Body of pancreas (tissue), 4 donors: ENCODE data around the gene TMEM45A. TPM values are rescaled to one million over a fixed set of nuclear protein-coding genes. Genes with fewer than 3 reads are reported as not detected.

Experiments used
- ATAC-seq: fragments of 150-250 bp; one replicate; pipeline ENCODE4 v1.9.1; 2016
- DNase-seq, 4 donors: peaks; one replicate each; pipeline ENCODE4 v3.0.0-alpha.2; 2019
- H3K27ac ChIP-seq, 4 donors: fragments of 200-600 bp; sonication (generic); 1 replicate in 3 of 4; 2 replicates in 1 of 4; pipeline versions ENCODE4 v1.5.1 to v1.6.1; 2016 to 2019; ENCODE audit warnings: mild to moderate bottlenecking in 1 of 4, mixed read lengths in 1 of 4, moderate library complexity in 1 of 4
- H3K27me3 ChIP-seq, 2 donors: fragments of 200-600 bp; sonication (generic); one replicate each; pipeline ENCODE4 v1.6.0; 2016; ENCODE audit warnings: mild to moderate bottlenecking in 1 of 2
- H3K36me3 ChIP-seq, 2 donors: fragments of 200-600 bp; sonication (generic); replicated peaks in 1 of 2; 2 replicates each; pipeline ENCODE4 v1.5.1; 2016; ENCODE audit warnings: low read depth in 2 of 2; ENCODE audit not compliant: insufficient read depth in 1 of 2
- H3K4me1 ChIP-seq: fragments of 200-600 bp; sonication (generic); one replicate; pipeline ENCODE4 v1.6.0; 2016
- H3K4me3 ChIP-seq, 2 donors: fragments of 200-600 bp; sonication (generic); 1 replicate in 1 of 2; 2 replicates in 1 of 2; pipeline ENCODE4 v1.5.1; 2016 to 2019
- H3K9me3 ChIP-seq, 3 donors: fragments of 200-600 bp; sonication (generic); 1 replicate in 2 of 3; 2 replicates in 1 of 3; pipeline ENCODE4 v1.5.1; 2016
- CTCF ChIP-seq, 7 experiments: fragments of 450-650 bp in 4 of 7; fragments of 200-600 bp in 3 of 7; sonication (generic) in 3 of 7; IDR thresholded peaks; one replicate each; pipeline ENCODE4 v1.5.1; 2016 to 2019; ENCODE audit warnings: antibody characterized with exemption in 7 of 7
- POLR2A ChIP-seq, 3 donors: fragments of 450-650 bp; IDR thresholded peaks; one replicate each; pipeline ENCODE4 v1.6.1; 2016; ENCODE audit warnings: antibody characterized with exemption in 3 of 3, mild to moderate bottlenecking in 2 of 3
- WGBS, 2 donors: methylation state at CpG; one replicate each; pipeline ENCODE4 v1.1.5; 2017; 5-methylcytosine and 5-hydroxymethylcytosine counted together
- intact Hi-C: fragments of 100-400 bp; cut with DNase I; formaldehyde crosslinking; loops from one replicate; pipeline ENCODE4 v1.15.1; 2023
- total RNA-seq, 2 donors: library from RNA; depleted of rRNA; stranded (reverse); fragments of >200 nt; gene quantifications; one replicate each; pipeline ENCODE4 v1.1.0, GENCODE V29; 2016

TMEM45A gene
- total RNA-seq, 2 donors from 2014 or later, result 13.7 to 24.1 TPM

- DNase-seq (no peak), ATAC-seq (no peak)
- Histone ChIP-seq H3K9me3 (no peaks in the 10 kb centered on the region), H3K4me1 (no peaks in the 10 kb centered on the region), H3K36me3 (no peaks in the 10 kb centered on the region), H3K4me3 (no peak overlapping the region), H3K27ac (no peak overlapping the region), H3K27me3 (no peaks in the 10 kb centered on the region)
- 68 to 91% methylated on average over 2 to 10 of the region's 10 CpGs for WGBS, 2 donors
- TF ChIP-seq POLR2A (IDR thresholded peaks at IDR 0.05) (no peak), CTCF (IDR thresholded peaks at IDR 0.05) (no peak)
- intact Hi-C loops, result no loop called here
Observed at GRCh38 chr3:100521439-100521845, 29.0 kb downstream of the TMEM45A start.

GRCh38 chr3:100522125-100522524 lies 29.7 kb downstream of the TMEM45A start:
- ATAC-seq (no peak), DNase-seq (no peak)
- H3K27me3 ChIP-seq, result no peaks in the 10 kb centered on the region
- intact Hi-C loops, result no loop called here
- TF ChIP-seq CTCF (IDR thresholded peaks at IDR 0.05), result no peak
- no peak for TF ChIP-seq POLR2A (IDR thresholded peaks at IDR 0.05)
- WGBS, 2 donors, result 95 to 96% methylated on average over 3 of the region's 3 CpGs
- no peak overlapping the region for H3K4me3 ChIP-seq
- H3K9me3 ChIP-seq, result no peaks in the 10 kb centered on the region
- no peaks in the 10 kb centered on the region for H3K4me1 ChIP-seq
- no peak overlapping the region for H3K27ac ChIP-seq
- H3K36me3 ChIP-seq, result no peaks in the 10 kb centered on the region

GRCh38 chr3:100523050-100523760 lies 30.8 kb downstream of the TMEM45A start:
- intact Hi-C loops, result no loop called here
- Histone ChIP-seq H3K27ac (no peak overlapping the region), H3K9me3 (no peaks in the 10 kb centered on the region), H3K27me3 (no peaks in the 10 kb centered on the region), H3K4me3 (no peak overlapping the region), H3K4me1 (no peaks in the 10 kb centered on the region), H3K36me3 (no peaks in the 10 kb centered on the region)
- TF ChIP-seq POLR2A (IDR thresholded peaks at IDR 0.05) (no peak), CTCF (IDR thresholded peaks at IDR 0.05) (no peak)
- ATAC-seq, result no peak
- no peak for DNase-seq
- WGBS, 2 donors, result 89 to 90% methylated on average over 4 of the region's 4 CpGs

- peak overlapping the region in 2 of 4 donors; percentile 16 to 36 for H3K27ac ChIP-seq
- 56 to 61% methylated on average over 12 of the region's 12 CpGs for whole genome bisulfite sequencing, 2 donors
Observed at GRCh38 chr3:100525753-100526612, 33.6 kb downstream of the TMEM45A start.

More at GRCh38 chr3:100525753-100526612, 33.6 kb downstream of the TMEM45A start:
- DNase-seq (peak; percentile 15 to 54 (median 20)), ATAC-seq (peak; percentile 63)
- no peak for TF ChIP-seq POLR2A (IDR thresholded peaks at IDR 0.05)
- no peak for TF ChIP-seq CTCF (IDR thresholded peaks at IDR 0.05)
- Histone ChIP-seq H3K4me1 (no peaks in the 10 kb centered on the region), H3K27me3 (no peaks in the 10 kb centered on the region), H3K4me3 (no peak overlapping the region), H3K36me3 (no peaks in the 10 kb centered on the region), H3K9me3 (no peaks in the 10 kb centered on the region)
- intact Hi-C loops, result no loop called here
